CD1c-positive myeloid dendritic cell (primary cell): ENCODE data around the gene LGI4.

ENCODE experiments used
- DNase-seq: peaks from one replicate; pipeline ENCODE4 v3.0.0-alpha.2; 2016; ENCODE audit errors: extremely low spot score

LGI4 gene

DNA sequence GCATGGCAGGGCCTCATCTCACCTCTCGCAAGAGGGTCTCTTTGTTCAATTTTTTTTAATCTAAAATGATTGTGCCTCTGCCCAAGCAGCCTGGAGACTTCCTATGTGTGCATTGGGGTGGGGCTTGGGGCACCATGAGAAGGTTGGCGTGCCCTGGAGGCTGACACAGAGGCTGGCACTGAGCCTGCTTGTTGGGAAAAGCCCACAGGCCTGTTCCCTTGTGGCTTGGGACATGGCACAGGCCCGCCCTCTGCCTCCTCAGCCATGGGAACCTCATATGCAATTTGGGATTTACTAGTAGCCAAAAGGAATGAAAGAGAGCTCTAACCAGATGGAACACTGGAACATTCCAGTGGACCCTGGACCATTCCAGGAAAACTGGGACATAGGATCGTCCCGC lies 11.3 kb downstream of the LGI4 start:
- DNase-seq, result peak; percentile 9

DNA sequence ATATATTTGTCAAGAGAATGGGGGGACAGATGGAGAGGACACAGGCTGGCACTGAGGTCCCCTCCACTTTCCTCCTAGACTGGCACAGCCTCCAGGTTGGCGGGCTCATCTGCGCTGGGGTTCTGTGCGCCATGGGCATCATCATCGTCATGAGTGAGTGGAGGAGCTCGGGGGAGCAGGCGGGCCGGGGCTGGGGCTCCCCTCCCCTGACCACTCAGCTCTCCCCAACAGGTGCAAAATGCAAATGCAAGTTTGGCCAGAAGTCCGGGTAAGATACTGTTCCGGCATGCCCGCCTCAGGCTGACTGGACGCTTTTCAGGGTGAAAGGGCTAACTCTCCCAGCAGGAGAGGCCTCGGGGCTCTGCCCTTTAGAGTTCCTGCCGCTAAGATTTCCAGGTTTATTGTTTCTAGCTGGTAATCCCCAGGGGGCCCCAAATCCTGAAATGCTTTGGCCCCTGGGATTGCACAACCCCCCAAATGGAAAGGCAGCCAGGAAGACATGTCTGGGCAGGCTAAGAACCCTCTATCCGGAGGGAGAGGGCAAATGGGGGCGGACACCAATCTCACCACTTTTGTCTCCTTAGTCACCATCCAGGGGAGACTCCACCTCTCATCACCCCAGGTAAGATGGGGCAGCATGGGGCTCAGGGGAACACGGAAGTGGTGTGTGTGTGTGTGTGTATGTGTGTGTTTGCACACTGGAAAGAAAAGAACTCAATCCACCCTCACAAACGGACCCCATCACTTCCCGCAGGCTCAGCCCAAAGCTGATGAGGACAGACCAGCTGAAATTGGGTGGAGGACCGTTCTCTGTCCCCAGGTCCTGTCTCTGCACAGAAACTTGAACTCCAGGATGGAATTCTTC lies 11.9 kb downstream of the LGI4 start:
- DNase-seq, result no peak

DNA sequence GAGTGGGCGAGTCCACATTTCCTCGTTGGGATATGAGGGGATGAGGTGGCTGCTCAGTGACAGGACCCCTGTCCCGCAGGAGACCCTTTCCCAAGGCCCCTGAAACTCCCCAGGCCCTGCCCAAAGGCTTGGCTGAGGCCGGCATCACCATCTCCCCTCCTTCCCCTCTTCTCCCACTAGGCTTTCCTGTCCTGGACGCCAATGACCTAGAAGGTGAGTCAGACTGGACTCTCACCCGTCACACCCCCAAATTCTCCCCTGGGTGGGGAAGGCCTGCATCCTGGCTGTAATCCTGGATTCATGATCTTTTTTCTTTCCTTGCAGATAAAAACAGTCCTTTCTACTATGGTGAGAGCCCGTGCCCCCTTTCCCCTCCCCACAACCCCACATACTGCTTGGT lies 14.0 kb downstream of the LGI4 start:
- DNase-seq, result peak; percentile 52

DNA sequence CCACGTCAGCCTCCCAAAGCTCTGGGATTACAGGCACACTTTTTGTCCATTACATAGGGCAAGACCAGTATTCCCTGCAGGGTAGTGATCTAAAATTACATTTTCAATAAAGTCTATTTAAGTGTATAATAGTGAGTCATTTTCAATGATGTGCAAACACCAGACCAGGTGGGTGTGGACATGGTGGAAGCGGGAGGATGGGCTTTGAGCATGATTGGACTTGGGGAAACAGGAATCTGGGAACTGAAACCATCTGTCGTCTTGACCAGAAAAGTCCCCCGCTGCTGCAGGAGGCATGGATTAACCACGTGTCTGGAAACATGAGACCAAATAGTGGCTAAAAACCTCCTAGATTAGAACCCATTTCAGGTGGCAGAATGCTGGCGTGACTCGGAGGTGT lies 14.4 kb downstream of the LGI4 start:
- peak; percentile 95 for DNase-seq

DNA sequence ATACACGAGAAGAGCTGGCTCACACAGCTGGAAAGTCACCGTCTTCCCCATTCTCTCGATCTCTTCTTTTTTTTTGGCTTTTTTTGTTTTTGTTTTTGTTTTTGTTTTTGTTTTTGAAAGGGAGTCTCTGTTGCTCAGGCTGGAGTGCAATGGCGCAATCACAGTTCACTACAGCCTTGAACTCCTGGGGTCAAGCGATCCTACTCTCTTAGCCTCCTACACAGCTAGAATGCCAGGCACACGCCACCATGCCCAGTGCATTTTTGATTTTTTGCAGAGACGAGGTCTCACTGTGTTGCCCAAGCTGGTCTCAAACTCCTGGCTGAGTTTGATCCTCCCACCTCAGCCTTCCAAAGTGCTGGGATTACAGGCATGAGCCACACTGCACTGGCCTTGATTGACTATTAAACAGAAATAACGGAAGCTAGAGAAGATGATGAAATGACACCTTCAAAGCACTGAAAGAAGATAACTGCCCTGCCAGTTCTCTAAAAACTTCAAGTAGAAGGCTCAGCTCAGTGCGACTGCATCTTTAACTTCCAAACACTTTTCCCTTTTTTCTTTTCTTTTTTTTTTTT lies 15.2 kb downstream of the LGI4 start:
- peak; percentile 78 for DNase-seq

DNA sequence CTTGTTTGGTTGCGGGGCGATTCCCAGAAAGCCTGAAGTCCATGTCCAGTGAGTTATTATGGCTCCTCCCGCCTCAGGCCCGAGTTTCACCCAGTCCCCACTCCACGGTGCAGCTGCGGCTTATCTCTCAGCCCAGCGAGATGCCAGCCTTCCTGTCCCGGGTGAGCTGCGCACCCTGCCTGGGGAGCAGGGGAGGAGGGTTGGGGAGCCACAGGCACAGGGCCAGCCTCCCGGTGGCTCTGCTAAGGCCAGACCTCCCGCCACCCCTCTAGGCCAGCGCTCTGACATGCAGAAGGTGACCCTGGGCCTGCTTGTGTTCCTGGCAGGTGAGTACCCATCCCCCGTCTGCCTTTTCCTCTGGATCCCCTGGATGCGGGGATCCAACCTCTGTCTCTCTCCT lies 15.8 kb downstream of the LGI4 start:
- DNase-seq, result no peak

DNA sequence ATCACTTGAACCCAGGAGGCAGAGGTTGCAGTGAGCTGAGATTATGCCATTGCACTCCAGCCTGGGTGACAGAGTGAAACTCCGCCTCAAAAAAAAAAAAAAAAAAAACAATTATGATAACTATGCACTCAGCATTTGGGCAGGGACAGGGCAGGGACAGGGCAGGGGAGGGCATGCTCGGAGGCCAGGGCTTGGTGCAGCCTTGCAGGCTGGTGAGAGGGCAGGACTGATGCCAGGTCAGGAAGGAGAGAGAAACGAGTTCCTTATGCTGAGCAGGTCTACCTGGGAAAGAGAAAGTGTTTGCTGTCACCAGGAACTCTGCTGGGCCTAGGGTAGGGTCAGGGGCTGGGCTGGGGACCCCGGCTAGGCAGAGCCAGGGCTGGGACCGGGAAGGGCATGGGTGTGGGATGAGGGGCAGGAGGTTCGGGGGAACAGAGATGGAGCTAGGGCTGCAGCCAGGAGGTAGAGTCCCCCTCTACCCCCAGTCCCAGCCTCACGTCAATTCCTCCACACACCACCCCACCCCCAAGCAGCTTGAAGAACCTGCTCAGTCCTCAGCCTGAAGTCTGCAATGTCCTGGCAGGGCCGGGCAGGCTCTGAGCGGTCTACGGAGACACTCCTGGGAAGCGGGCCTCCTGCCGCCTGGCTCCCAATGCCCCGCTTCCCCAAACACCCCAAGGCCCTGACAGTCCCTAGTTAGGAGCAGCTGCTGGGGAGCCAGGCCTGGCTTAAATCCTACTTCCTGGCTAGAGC lies 16.4 kb downstream of the LGI4 start:
- peak; percentile 7 for DNase-seq

DNA sequence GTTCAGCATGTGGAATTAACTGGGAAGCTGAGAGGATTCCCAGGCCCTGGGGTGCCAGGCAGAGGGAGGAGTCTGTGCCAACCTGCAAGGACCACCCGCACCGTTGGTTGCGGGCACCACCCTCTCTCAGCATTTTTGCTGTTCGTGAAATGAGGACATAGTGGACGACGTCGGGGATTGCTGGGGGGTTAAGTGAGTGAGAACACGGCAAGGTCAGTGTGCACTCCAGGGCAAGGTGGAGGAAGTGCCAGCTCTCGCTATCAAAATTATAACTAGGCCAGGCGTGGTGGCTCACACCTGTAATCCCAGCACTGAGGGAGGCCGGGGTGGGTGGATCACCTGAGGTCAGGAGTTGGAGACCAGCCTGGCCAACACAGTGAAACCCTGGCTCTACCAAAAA lies 17.1 kb downstream of the LGI4 start:
- DNase-seq, result no peak

DNA sequence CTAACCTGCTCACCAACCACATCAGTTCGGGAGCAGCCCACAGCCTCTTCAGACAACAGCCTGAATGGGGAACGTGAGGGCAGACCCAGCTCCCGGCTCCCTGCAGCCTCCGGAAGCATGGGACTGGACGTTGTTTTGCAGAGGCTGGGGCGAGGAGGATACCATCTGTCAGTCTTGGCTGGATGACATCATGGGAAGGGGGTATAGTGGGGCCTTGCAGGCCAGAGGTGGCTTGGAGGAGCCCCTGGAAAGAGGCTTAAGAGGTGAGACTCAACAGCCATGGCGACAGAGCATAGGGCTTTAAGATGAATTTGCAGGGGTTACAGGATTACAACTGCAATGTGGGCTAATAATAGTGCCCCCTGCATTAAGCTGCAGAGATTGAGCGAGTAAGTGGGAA lies 17.7 kb downstream of the LGI4 start:
- DNase-seq, result no peak

DNA sequence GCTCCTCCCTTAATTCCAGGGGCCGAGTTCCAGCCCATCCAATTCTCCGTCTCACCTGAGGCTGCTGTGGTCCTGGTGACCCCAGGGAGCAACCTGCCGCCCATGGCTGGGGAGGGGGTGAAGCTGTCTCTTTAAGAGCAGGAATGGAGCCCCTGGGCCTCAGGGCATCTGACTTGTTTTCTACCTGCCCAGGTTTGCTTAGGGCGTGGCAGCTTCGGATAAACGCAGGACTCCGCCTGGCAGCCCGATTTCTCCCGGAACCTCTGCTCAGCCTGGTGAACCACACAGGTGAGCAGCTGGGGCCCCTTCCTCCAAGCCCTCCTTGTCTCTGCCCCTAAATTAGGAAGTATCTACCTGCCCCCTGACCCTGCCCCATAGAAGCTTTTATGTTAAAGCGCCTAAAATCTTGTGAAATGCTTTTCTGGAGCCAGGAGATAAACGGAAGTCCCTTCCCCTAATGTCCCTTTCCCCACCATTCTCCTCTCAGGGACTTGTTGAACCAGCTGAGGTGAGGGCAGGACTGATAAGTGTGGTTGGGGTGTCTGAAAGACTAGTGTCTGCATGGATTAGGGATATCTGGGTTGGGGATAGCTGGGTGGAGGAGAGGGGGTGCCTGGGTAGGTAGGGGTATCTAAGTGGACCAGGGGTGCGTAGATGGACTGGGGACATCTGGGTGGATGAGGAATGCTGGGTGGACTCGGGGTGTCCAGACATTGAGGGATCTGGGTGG lies 18.6 kb downstream of the LGI4 start:
- no peak for DNase-seq

DNA sequence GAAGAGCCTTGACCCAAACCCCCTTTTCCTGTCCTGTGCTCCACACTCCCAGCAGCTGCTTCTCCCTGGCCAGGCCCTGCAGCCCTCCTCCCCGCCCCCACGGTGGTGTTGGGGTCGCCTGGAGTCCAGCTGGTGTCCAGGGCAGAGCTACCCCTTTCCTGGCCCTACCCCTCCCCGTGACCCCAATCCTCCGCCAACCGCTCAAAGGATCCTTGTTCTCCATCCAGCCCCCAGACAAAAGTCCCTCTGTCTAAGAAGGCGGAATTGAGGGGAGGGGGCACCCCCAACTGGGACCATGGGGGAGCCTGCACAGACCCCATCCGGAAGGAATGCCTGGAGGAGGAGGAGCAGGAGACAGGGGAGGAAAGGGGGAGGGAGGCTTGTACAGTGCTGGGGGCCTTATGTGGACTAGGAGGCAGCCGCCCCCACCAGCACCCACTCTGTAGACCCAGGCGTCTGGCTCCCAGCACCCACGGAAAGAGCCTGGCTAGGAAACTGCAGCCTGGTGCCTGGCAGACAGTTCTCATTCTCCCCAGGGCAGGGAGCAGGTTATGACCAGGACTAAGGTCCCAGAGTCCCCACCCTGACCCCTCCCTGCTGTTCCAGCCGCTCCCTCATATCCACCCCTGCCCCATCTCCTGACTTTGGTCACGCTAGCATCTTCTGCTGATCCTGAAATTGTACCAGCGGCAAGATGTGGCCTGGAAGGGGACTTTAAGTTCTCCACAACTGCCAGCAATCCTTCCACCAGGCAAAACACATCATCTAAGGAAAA lies 19.5 kb downstream of the LGI4 start, which contains the start of gene FXYD3:
FXYD3 (plus strand) TSS at position 647 of the 775 bp plus-strand sequence. CDS start 3,554 bp downstream, outside the sequence.
- no peak for DNase-seq

DNA sequence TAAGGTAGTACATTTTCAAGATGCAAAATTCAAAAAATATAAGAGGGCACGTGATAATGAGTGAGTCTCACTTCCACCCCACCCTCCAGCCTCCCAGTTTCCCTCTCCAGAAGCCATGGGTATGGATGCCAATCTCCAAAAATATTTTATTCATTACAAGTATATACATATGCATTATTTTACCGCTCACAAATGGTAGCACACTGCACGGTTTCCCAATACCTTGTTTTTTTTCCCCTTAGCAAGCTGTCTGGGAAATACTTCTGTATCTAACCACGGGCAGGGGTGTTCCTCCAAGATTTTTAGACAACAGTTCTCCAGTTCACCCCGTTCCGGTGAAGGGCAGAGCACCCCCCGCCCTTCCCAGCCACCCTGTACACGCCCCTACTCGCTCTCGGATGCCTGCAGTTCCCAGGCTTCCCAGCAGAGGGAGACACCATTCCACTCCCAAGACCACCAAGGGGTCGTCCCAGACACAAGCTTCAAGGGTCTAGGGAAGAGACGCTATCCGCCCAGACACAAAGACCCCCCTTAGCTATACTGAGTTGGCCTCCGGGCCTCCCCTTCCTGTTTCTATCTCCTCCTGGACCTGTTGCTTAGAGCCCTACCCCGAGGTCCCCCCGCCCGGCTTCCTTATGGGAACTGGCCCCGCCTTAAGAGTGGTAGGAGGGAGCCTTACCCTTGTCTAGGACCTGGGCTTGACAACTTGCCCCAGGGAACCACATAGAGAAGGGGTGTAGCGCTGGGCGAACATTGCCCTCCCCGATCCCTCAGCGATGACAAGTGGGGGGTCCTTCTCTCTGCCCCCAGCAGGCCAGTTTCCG lies 20.3 kb downstream of the LGI4 start:
- DNase-seq, result peak; percentile 55

DNA sequence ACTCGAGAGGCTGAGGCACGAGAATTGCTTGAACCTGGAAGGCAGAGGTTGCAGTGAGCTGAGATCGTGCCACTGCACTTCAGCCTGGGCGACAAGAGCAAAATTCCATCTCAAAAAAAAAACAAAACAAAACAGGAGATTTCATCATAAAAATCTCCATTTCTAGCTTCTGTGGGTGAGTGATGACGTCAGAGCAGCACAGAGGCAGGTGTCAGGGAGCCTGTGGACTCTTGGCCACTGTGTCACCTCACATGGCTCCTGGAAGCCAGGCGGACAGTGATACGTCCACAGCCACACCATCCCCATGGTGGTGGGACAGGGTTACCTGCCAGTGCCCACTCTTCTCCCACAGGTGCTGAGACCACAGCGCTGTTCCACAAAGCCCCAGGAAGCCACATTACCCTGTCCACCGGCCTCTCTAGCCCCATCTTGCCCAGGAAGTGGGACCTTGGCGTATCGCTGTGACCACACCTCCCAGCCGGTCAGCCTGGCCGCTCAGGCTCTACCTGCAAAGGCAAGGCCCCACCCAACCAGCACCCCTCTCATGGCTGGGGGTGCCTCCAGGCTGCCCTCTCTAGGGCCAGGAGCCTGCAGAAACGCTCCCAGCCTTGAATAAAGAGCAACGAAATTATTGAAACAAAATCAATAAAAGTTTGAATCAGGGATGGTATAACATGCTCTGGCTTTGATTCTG lies 21.7 kb downstream of the LGI4 start:
- no peak for DNase-seq

DNA sequence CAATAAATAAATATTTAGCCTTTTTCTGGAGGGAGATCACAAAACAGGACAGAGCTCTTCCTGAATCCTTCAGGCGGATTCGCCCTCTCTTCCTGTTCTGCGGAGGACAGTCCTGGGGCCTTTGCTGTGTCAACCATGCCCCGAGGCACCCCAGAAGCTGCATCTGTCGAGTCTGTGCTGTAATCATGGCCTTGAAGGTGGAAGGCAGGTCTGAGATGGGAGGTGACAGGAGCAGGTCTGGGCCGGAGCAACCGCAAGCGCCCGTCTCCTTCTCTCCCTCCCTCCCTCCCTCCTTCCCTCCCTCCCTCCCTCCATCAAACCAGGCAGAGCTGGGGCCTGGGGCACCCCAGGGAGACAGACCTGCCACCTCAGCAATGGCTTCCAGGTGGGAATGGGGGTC lies 23.9 kb downstream of the LGI4 start:
- DNase-seq, result peak; percentile 3

DNA sequence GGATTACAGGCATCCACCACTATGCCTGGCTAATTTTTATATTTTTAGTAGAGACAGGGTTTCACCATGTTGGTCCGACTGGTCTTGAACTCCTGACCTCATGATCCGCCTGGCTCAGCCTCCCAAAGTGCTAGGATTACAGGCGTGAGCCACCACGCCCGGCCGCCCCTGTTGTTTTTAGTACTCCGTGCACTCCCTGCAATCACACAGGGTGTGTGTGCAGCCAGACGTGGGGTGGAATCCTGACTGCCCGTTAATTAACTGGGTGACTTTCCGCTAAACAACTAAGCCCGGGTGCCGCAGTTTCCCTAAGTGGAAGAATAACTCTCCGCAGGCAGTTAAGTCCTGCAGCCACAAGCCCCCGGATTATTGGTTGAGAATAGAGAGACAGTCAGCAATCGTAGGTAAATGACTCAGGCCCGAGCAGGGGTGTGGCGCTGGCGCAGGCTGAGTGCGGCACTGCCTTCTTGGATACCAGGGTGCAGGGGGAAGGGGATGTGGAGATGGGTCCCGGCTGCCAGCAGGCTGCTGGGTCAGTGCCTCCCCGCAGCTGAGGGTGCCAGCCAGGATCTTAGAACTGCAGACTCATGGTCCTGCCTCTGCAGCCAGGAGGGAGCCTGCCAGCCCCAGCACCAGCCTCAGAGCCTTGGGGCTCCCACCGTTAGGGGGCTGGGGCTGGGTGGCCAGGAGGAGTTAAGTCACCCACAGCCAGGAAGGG lies 25.3 kb downstream of the LGI4 start:
- no peak for DNase-seq

DNA sequence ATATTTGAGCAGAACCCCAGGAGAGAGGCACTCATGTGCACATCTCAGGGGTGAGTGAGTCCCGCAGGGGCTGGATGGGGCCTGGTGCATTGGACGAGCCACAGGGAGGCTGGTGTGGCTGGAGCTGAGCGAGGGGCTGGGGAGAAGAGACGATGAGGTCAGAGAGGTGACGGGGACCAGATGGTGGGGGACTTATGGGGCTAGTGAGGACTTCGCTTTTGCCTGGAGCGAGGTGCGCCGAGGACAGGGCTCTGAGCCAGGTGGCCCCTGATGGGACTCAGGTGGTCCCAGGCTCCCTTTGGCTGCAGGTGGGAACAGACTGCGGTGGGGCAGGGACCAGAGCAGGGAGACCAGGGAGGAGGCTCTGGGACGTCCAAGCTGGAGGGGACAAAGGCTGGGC lies 26.1 kb downstream of the LGI4 start:
- no peak for DNase-seq

DNA sequence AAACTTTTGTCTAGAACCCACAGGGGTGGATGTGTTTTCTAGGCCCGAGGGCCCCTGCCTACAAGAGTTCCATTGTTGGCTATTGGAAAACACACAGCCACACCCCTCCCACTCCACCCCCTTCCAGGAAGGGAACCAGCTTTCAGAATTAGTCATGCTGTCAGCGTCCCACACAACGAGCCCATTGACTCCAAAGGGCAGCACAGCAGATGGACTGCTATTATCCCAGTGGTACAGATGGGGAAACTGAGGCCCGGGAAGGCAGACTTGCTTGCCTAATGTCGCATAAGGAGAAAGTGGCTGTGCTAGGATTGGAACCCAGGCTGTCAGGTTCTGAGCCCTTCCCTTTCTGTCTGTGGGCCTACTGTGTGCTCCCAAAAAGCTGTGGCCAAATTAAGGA lies 27.3 kb downstream of the LGI4 start:
- DNase-seq, result peak; percentile 82

DNA sequence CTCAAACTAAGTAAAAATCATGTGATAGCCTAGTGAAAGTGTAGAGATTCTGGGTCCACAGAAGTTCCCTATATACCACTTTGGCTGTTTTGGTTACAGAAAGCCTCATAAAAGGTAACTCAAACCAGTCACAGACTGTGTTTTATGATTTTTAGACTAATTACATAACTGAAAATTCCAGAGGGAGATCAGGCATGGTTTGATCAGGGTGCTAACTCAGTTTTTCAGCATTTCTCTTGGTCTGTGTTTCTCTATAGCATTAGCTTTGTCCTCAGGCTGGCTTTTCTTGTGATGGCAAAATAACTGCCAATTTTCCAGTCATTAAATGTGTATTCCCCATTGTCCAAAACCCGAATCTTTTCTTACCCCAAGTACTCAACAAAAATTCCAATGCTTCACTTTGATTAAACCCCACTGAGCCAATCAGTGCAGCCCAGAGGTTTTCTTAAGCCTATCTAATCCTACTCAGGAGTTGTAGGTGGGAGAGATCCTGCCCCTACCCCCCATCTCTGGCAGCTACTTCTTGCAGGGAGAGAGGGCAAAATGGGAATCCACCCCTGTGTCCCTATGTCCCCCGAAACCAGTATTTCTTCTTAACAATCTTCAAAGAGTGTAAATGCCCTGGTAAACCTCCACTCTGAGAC lies 27.8 kb downstream of the LGI4 start:
- DNase-seq, result no peak

DNA sequence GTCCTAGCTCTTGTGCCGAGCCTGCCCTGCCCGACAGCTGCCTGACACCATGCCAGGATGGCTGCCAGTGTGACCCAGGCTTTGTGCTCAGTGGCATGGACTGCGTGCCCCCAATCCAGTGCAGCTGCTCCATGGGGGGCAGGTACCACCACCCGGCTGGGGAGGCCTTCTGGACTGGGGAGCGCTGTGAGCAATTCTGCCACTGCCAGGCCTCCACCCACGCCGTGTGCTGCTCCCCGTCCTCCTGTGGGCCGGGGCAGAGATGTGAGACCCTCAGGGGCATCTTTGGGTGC lies 28.6 kb downstream of the LGI4 start:
- DNase-seq, result no peak
